Activated T-helper 1 cell treated with anti-CD3 and anti-CD28 coated beads, Interleukin-2, amount 50 U/mL, for 16 hours (primary cell): ENCODE measurements around the gene ITGA7.

Source experiments
- DNase-seq, 2 donors: peaks; one replicate each; pipeline ENCODE4 v3.0.0-alpha.2; 2020; ENCODE audit warnings: low read depth in 1 of 2, low spot score in 1 of 2

The ITGA7 gene

GRCh38 chr12:55720071-55720564 lies 12.4 kb upstream of the ITGA7 start, which contains the start of gene RDH5:
Gene RDH5 (plus strand): TSS chr12:55720393. CDS start chr12:55721185, 792 bp downstream.
- no peak for DNase-seq

- DNase-seq, result no peak
Observed at GRCh38 chr12:55719371-55719770, 11.7 kb upstream of the ITGA7 start.

DNA sequence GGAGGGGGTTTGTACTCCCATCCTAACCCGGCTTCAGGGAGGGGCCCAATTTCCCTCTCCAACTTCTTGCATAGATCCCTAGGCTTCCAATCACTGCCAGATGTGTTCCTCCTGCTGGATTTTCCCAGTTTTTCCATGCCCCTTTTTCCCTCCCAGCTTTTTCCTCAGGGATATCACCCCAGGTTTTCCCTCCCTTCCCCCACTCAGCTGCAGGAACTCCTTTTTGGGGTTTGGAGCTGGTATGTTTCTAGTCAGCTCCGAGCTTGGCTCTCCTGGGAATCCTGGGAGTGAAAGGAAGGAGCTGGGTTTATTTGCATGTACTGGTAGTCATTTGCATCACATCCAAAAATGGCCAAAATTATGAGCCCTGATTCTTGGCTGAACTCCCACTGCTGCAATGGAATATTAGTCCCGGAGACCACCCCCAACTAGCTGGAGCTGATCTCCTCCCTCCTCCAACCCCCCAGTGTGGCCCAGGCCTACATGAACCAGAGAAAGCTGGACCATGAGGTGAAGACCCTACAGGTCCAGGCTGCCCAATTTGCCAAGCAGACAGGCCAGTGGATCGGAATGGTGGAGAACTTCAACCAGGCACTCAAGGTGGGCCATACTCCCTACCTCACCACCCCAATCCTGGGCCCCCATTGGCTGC lies 11.0 kb upstream of the ITGA7 start:
- no peak for DNase-seq

DNA sequence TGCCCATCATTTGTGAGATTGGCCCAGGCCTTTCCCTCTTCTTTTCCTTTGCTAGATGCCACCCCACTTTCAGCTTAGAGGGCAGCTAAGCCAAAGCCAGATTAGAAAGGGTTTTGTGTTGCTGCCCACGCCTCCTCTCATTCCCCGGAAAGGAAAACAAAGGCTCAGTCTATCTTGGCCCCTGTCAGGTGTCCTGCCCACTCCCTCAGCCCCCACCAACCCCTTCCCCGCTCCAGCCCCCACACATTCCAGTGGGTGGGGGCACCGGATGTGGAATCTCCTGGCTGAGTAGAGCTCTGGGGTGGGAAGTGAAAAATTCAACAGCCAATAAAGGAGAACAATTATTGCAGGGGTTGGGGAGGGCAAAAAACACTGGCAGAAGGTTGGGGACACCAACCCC lies 10.3 kb upstream of the ITGA7 start:
- DNase-seq, result no peak

DNA sequence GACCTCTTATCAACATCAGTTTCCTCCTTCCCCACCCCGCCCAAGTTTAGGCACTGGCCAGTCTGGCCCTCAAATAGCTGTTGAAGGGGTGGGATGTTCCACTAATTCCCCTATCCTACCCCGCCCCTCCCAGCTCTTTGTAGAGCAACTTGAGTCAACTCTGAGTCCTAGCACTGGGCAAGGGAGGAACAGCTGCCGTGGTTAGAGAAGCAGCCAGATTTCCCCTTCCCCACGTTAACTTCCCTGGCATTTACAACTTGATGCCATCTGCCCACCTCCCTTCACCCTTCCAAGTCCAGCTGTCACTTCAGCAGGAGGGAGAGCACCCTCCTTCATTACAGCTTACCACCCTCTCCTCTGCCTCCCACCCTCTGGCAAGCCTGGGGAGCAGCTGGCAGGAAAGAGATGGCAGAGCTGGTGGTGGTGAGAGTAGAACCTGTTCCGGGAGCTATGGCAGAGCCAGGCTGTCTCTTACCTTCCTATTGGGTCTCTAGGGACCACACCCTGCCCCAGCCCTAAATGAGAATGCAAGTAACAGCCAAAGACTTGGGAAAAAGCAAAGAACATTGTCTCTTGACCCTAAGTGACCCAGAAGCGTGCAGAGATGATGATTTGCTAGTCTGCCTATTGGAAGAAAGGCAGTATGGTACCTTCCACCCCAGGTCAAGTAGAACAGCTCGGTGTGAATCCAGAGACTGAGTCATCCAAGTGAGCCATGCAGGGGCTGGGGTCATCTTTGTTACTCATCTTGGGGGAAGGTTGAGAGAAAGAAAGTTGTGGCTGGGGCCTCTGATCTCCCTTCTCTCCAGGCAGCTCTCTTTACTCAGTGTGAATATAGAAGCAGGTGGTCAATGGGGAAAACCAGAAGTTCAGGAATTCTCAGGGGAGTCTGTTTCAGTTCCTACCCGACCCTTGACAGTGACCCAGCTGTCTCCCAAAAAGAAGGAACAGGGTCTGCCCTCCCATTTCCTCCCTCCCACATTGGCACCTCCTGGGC lies 9.6 kb upstream of the ITGA7 start:
- no peak for DNase-seq

- DNase-seq, result no peak
Observed at GRCh38 chr12:55716582-55716957, 8.9 kb upstream of the ITGA7 start.

DNA sequence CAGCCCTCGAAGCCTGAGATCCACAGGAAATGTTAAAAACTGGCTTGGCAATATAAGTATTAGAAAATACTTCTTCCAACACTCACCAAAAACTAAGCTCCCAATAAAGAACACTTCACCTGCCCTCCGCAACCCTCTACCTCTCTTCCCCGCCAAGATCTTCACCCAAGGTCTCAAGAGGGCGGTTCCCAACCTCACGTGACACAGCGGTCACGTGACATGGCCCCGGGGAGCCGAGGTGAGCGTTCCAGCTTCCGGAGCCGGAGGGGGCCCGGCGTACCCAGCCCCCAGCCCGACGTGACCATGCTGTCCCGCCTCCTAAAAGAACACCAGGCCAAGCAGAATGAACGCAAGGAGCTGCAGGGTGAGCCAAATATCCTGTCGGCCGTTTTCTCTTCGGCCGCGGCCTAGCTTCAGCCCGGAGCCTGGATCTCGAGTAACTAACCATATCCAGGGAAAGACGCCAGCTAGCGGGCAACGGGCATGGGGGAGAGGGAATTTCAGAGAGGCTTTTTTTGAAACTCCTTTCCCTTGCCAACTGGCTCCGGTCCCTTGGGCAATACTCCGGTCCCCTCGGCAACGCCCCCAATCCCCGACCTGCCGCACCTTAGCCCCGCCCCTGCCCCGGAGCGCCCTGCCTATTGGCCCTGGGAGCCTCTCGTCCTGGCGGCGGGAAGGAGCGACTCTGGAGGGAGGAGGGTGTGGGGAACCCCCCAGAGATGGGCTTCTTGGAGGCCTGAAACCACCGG lies 8.3 kb upstream of the ITGA7 start, which contains the start of gene BLOC1S1:
TSS of gene BLOC1S1 (plus strand) at position 214 of the 749 bp plus-strand sequence. CDS start at position 220, 6 bp downstream.
- peak; percentile 84 to 88 for DNase-seq

DNA sequence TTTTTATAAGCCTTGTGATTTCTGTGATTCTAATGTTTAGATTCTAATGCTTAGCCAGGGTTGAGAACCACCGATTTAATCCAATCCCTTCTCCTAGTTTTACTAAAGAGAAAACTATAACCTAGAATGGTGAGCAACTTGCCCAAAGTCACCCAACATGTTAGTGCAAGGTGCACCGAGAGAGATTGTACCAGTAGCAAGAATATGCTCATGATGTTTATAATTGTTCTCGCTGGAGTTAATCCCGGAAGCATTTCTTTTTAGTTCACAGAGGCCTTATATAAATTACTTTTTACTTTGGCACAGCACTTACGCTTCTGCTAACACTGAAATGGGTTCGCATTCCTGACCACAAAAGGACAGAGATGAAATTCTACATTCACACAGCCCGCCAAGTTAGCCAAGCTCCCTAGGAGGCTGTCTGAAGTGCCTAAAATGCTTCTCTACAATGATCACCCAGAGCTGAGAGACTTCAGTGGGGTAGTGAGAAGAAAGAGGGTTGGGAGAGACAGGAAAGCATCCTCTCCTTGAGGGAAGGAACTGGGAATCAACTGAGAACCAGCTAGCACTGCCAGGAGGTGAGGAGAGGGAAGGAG lies 7.6 kb upstream of the ITGA7 start:
- DNase-seq, result no peak

GRCh38 chr12:55713721-55714120 lies 6.0 kb upstream of the ITGA7 start:
- no peak for DNase-seq

DNA sequence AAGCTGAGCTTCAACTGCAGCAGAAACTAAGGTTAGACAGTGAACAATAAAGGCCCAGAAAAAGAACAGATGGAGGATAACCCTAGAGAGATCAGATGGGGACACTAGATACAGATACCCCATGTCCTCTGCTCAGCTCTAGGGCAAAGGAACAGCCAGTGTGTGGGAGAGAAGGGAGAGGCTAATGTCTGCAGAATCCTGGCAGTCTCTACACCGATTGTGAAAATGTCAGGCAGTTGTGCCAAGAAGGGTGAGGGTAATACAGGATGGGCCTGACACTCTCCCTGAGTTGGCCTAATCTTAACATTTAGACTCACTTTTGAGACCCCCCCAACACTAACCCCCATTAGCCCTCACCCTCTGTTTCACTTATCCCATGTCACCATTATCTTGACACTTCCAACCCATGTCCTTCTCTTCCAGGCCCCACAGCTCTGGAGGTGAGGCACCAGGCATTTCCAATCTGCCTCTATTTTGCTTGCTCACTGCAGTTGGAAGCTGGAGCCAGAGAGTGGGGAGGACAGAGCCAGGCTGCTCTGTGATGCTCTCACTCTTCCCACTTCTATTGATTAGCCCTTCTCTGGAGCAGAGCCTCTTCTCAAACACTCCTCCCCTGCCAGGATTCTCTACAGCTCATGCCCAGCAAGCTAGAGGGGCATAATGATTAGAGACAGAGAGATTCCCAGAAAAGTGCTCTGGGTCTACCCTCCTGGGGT lies 5.2 kb upstream of the ITGA7 start:
- no peak for DNase-seq

DNA sequence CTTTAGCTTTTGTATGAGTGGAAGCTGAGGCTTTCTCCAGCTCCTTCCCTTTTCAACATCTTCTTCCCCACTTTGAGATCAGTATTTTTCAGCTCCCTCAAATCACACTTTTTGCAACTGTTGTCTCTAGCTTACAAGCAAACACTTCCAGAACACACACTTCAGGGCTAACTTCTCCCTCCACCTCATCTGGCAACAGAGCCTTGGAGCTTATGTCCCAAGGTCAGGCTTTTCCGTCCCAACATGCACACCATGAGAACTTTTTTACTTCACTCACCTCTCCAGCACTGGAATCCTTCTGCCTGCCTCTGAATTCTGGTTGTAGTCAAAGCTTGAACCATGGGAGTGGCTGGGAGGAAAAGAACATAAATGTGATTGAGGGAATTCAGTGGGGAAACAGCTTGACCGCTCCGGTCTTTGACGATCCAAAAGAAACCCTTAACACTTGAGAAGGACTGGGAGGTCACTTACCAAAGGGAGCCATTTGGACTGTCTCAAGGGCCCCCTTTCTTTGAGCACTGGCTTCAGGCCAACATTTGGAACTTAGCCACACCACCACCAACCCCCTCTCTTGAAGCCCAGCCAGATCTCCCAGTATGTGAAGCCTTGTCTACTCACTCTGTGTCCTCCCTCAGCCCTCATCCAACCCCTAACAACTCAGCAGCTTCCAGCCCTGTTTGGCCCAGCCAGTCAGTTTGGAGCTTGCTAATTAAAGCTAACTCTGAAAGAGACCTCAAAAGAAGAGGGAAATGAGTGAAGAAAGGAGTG lies 4.3 kb upstream of the ITGA7 start:
- no peak for DNase-seq

DNA sequence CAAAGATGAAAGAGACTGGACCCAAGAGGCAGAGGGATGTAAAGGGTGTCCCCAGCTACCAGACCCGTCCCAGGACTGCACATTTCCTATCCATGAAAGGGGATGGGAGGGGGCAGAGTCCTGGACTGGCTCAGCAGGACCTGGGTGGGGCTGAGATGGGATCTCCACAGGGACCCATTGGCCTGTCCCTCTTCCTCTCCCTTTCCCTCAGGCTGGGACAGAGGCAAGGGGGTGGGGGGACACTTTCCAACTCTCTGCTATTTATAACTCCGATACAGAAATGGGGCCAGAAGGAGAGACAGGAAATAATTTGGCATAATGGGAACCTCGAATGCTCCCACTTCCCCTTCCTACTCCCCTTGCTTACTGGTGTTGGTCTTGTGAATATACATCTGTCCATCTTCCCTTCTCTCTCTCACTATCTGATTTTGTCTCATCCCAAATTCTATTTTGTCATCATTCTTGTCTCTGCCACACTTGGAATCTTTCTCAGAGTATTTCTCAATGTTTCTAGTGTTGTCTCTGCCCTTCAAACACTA lies 1.1 kb upstream of the ITGA7 start:
- no peak for DNase-seq

DNA sequence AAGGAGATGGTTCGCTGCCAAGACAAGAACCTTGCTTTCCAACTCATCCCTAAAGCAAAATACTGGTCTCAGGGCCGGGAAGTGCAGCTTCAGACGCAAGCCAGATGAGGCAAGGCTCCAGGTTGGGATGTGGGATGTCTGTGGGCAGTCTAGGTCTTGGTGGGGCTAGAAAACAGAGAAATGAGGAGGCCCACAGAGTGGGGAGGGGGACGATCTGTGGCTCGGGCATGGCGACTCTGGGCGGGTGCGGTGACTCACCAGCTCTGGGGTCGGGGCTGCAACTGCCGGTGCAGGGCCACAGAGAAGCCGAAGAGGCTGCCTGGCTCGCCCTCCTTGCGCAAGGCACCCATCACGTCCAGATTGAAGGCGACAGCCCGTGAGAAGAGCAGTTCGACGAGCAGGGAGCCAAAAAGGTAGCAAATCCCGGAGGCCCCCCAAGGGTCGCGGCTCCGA lies 459 bp downstream of the ITGA7 start:
- DNase-seq, result no peak

- DNase-seq, result no peak
Observed at GRCh38 chr12:55706568-55707218, 1.0 kb downstream of the ITGA7 start.

DNA sequence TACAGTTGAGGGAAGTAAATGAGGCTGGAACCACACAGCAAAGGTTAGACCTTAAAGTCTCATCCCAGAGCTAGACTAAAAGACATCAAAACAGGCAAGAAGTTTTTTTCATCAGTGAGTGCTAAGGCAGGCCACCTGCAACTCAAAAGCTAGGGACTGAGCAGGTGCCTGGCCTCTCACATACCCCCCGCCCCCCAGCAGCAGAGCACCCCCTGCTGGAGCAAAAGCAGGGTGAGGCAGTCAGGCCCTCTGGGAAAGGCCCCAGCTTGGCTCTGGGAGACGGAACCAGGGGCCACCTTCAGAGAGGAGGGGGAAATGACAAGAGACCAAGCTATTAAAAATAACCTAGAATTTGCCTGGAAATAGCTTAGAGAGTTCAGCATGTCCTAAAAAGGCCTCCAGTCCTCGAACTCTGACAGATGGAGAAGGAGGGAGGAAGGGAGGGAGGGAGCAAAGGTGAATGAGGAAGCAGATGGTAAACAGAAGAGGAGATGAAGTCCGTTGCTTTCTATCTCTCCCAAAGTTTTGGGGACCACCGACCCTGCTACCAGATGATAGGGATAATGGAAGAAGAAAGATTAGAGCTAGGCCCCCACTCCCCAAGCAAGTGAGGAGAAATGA lies 1.8 kb downstream of the ITGA7 start:
- no peak for DNase-seq

- no peak for DNase-seq
Observed at GRCh38 chr12:55704824-55705718, 2.6 kb downstream of the ITGA7 start.
